ENCODE measurements around the gene LIAS.
"Not testable (repeated sequence)": the region's sequence is repeated elsewhere in the genome, so short reads cannot be mapped to it uniquely, and the experiment has no call there.

The LIAS gene

DNA sequence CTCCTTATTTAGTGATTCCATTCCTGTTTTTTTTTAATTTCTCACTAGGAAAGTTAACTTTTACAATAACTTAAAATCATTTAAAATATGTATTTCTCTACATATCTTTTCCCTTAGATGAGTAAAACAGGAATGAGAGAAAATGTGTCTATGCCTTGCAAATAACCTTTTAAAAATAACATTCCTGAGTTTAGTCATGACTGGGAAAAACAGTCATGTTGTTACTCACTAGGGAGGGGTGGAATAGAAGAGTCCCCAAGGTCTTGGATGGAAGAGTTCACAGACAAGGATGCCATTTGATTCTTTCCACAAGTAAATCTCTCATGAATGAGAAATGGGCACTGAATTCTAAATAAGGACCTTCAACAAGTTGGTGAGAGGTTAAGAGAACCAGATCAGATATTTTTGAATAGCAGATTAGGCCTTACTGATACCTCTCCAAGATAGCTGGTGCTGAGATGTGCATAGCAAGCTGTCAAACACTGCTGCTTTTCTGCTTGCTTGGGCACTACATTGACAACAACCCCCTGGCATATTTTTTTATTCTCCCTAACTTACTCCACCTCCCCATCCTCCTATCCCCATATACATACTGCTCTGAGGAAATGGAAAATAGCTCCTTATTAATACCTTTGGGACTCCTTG is 43.3 kb downstream of the LIAS start:
- DNase-seq, result no peak

DNA sequence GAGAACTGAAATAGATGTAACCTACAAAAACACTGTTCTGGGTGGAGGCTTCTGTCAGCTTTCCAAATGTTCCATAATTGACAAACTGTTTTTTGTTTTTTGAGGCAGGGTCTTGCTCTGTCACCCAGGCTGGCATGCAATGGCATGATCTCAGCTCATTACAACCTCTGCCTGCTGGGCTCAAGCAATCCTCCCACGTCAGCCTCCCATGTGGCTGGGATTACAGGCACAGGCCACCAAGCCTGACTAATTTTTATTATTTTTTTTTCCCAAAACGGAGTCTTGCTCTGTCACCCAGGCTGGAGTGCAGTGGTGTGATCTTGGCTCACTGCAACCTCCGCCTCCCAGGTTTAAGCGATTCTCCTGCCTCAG is 43.8 kb downstream of the LIAS start:
- not testable (repeated sequence) for DNase-seq

DNA sequence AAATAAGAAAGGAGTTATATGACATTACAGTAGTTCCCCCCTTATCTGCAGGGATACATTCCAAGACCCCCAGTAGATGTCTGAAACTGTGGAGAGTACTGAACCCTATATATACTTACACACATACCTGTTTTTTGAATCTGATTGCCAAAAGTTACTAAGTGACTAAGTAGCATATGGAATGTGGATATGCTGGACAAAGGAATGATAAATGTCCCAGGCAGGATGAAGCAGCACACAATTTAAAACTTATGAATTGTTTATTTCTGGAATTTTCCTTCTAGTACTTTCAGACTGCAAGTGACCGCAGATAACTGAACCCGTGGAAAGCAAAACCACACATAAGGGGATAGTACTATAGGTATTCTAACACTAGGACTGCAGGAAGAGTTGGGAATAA is 45.7 kb downstream of the LIAS start:
- DNase-seq, result no peak

DNA sequence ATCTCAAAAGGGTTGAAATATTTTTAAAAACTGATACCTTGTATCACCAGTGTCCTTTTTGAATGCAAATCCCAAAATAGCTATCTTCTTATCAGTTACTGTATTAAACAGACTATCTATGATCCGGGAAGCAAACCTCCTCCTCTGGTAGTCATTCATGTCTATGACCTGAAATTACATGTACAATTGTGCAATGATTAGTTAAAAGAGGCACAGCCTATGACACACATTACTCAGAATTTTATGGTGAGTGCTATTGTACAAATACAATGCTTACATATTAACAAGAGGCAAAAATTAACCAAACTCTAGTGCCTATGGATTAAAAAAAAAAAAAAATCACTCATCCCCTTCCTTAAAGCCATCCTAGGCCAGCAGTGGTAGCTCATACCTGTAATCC is 46.7 kb downstream of the LIAS start:
- DNase-seq, result no peak

DNA sequence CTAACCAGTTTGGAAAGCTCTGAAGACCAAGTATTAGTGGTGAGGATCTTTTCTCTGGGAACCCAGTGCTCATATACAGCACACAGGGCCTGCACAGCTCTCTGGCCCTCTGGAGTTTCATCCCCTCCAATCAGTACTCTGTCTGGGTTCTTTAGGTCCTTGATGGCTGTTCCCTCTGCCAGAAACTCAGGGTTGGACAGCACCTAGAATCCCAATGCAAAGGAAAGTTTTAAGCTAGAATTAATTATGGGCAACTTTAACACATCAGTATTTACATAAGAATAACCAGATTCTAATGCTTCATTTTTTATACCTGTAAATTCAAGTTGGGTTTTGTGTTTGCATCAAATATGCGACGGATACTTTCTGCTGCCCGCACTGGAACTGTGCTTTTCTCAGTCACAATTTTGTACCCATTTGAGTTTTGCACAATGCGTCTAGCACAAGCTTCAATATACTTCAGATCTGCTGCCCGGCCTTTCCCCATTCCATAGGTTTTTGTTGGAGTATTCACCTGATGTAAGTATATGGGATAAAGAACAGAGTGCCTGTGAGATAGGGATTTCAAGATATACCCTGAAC is 51.6 kb downstream of the LIAS start:
- DNase-seq, result no peak

DNA sequence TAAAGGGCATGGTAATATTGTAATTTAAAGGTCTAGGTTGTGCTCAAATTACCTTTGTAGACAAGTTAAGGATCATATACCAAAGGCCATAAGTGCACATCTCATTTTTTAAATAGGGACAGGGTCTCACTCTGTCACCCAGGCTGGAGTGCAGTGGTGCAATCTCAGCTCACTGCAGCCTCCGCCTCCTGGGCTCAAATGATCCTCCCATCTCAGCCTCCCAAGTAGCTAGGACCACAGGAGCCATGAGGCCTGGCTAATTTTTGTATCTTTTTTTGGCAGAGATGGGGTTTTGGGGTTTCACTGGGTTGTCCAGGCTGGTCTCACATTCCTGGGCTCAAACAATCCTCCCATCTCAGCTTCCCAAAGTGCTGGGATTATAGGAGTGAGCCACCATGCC is 55.4 kb downstream of the LIAS start:
- DNase-seq, result not testable (repeated sequence)

DNA sequence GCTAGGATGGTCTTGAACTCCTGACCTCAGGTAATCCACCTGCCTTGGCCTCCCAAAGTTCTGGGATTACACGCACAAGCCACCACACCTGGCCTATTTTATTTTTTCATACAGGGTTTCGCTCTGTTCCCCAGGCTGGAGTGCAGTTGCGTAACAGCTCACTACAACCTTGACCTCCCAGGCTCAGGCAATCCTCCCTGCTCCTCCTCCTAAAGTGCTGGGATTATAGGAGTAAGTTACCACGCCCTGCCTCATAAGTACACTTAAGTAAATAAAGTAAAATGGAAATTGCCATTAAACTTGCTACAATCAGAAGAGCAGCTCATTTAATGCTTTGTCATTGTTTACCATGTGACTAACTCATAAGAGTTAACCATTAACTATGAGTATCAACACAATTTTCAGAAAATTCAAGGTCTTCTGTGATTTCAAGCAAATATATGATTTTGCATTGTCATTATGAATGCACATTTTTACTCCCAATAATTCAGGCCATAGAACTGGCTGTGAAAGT is 56.1 kb downstream of the LIAS start:
- DNase-seq, result no peak

DNA sequence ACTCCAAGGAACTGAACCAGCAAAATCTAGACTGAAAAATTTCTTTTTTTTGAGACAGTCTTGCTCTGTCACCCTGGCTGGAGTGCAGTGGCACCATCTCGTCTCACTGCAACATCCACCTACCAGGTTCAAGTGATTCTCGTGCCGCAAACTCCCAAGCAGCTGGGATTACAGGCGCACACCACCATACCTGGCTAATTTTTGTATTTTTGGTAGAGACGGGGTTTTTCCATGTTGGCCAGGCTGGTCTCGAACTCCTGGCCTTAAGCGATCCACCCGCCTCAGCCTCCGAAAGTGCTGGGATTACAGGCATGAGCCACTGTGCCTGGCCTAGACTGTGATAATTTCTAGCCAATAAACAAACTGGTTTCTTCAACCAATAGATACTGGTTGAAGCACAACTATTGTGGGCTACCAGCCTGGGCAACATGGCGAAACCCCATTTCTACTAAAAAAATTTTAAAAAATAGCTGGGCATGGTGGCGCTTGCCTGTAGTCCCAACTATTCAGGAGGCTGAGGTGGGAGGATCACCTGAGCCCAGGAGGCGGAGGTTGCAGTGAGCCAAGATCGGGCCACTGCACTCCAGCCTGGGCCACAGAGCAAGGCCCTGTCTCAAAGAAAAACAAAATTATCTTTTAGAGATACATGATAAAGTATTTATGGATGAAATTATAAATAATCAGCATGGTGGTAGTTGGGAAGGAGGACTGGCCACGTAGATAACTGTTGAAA is 57.0 kb downstream of the LIAS start:
- not testable (repeated sequence) for DNase-seq

DNA sequence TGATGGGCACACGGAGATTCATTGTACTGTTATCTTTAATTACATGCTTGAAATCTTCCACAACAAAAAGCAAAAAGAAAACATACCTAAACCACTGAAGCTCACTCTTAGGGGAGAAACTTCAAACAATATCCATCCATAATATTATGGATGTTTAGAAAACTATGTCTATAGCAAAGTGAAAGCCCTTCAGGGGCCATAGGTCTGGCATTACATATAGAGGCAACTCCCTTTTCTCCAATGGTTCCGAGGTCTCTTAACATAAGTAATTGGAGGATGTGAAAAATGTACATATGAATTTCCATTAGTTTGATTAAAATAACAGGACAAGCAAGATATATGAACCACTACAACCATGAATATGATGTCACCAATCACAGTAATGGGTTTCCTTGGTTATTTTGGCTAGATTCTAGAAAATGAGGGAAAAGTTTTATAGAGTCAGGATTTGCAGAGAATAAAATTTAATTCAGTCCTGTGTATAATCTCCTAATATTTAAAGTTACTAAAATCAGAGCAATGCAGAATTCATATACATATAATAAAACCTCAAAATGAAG is 57.6 kb downstream of the LIAS start:
- DNase-seq, result no peak

DNA sequence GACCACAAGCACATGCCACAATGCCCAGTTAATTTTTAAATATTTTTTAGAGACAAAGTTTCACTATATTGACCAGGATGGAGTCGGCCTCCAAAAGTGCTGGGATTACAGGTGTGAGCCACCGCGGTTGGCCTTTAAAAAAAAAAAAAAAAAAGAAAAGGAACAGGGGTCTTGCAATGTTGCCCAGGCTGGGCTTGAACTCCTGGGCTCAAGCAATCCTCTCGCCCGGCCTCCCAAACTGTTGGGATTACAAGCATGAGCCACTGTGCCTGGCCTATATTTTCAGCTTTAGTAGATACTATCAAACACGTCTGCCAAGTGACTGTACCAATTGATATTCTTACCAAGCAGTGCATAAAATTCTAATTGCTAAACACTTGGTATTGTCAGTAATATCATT is 59.6 kb downstream of the LIAS start:
- no peak for DNase-seq

DNA sequence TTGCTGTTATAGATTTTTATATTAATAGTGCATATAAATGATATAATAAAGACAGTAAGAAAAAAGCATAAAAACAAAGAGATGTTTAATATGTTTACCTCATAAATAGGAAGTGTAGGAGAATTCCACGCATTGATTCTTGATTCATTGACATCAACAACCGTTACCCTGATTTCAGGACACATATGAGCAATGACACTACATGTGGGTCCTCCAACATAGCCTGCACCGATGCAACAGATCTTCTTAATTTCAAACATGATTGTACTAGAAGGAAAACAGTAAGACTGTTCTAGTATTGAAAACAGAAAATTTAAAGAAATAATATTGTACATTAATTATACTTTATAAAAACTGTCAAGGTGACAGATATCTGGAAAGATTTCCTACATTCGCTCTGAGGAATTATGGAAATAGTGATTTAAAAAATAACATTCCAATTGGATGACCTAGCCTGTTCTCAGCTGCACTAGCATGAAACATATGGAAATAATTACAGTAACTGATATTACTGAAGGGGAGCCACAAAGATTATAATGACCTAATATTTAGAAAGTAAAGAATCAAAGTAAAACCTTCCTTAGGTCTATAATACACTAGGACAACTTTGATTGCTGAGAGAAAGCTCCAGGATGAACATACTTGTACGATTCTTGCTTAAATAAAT is 62.5 kb downstream of the LIAS start:
- peak; percentile 54 for DNase-seq

DNA sequence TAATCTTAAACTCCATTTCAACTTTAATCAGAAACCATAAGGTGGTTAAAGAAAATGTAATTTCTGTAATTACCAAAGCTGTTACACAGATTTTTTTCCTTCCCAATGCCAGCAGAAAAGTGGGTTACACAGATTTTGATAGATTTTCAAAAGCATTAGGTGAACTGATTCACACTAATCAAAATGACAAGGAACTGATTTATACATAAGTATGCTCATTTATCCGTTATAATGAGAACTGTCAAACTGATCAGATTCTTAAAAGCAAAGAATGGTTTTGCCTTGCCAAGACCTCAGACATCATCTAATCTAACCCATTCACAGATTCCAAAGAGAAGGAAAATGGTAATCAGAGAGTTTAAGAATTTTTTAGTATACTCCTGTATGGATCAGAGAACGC is 63.2 kb downstream of the LIAS start:
- peak; percentile 29 for DNase-seq

DNA sequence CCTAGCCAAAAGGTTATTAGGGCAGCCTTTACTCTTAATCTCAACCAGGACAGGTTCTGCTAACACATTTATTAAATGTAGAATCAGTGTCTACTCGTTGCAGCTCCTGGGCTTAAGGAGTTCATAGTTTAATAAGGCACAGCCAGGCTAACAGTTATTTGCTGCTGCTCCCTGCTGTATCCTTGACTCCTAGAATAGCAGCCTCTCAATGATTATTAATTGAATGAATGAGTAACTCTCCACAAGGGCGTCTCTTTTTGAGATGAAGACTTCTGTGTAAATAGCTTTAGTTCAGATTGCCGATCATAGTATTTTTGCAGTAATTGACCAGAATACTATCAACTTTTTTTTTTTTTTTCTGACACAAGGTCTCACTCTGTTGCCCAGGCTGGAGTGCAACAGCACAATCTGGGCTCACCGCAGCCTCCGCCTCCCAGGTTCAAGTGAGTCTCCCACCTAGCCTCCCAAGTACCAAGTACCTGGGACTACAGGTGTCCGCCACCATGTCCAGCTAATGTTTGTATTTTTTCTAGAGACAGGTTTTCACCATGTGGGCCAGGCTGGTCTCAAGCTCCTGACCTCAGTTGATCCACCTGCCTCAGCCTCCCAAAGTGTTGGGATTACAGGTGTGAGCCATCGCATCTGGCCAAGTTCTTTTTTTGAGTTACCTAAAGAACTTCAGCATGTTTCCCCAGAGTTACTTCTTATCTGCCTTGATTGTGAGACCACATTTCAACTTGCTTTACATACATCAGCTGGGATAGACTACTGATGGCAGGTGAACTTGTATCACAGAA is 65.5 kb downstream of the LIAS start:
- no peak for DNase-seq

DNA sequence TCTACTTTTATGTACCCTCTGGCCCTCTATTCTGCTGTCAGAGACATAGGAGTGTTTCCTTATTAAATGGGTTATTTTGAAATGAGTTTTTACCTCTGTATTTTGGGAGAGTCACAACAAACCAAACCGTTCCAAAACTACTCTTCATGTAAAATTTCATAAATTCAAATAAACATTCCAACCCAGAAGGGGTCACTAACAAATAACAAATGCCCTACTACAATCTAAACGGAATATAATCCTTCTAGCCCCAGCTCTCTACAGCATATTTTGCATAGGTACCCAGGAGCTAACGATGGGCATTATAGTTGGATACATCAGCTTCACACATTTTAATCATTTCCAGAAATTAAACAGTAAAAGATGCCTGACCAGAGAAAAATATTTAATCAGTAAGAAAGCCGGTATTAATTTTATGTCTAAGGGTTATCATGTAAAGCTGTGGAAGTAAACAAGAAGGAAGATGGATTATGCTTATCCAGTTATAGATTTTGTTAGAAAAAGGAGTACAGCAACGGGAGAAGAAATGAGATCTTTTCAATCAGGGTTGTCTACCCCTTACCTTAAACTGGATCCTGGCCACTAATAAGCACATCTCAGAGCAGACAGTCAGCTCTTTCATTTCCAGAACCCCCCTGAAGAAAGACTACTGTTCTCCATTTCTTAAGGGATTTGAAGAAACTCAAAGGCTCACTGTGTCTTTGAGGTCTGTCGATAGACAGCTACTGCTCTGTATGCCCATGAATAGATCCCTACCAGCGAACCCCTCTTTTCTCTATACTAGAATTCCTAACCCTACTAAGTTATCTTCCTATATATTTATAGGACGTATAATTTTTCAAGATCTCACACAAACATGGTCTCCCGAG is 67.2 kb downstream of the LIAS start:
- DNase-seq, result no peak

DNA sequence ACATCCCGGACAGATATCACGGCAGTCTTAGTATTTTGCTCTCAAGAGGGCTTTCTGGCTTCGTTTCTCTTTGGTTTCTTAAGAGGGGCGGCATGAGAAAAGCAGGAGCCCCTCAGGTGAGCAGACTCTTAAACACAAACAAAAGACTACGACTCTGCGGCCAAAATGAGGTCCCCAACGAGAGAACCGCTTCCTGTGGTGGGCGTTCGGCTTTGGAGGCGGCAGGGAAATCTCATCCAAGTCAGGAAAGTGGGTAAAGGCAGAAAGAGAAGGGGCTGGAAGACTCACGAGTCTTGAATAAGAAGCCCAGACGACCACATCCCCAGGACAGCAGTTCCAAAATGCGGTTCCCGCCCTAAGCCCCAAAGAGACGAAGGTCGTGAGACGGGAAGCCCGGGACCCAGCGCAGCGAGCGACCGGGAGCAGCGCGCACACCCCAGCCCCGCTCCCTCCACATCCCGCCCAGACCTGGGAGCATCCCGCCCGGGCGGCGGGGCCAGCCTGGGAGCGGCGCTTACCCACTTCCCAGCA is 68.0 kb downstream of the LIAS start:
- DNase-seq, result no peak

DNA sequence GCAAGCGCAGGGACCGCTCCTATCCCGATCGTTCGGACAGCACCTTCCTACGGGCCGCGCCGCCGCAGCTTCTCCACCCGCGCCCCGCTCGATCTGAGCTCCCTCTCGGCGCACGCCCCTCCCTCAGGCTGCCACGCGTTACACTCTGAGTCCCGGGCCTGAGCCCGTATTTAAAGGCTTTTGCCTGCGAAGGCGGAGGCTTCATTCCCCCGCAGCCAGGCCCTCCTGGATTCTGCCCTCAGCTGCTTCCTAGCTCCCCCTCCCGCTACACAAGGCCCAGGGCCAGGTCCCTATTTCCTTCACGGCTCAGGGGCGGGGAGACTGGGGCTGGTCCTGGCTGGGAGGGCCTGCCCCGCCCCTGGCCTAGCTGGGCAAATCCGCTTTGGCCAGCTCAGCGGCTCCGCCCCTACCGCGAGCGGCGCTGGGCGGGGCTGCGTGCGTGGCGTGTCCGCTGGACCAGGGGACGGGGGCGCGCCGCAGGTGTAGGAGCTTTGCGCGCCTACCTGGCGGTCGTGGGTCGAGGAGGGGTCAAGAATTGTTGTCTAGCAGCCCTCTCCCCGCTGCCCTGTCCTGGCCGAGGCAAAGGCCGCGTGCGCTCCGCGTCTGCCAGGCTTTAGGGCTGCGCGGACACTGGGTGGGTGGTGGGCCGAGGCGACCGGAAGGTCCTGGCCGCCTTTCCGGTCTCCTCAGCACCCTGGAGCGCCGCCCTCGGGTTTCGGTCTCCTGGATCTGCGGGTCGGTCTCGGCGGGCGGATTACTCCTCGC is 68.6 kb downstream of the LIAS start, which contains the start of gene UGDH:
Gene UGDH (minus strand): TSS at position 144 of the 765 bp plus-strand sequence. CDS start 5,927 bp downstream, outside the sequence.
- peak; percentile 99 for DNase-seq

DNA sequence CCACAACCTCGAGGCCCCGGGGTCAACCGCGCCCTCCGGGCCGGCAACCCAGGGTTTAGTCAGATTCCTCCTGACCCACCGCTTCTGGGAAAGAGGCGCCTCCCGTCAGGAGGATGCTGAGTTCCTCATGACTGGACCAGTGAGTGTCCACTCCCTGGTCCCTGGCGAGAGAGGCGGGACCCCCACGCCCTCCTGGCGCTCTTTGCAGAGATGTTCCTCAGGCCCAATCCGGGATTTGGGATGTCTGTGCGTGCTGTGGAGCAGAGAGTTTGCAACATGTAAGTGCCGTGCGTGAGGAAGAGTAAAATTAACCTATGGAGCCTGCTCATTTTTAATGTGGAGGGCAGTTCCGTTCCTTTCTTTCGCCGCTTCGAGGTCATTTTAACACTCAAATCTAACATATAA is 69.2 kb downstream of the LIAS start:
- no peak for DNase-seq
